ENCODE results near the gene SEPTIN8.
"Not testable (repeated sequence)": the region's sequence is repeated elsewhere in the genome, so short reads cannot be mapped to it uniquely, and the experiment has no call there.

The SEPTIN8 gene

GRCh38 chr5:132812781-132813598, 36.0 kb upstream of the SEPTIN8 start, which contains the start of gene SOWAHA:
Gene SOWAHA, plus strand, starts transcription at chr5:132813302. Its CDS starts 320 bp downstream, at chr5:132813622.
- no peak for DNase-seq (ENCODE audit: low read depth)

GRCh38 chr5:132812123-132812765, 35.2 kb upstream of the SEPTIN8 start:
- DNase-seq (ENCODE audit: low read depth), result no peak

GRCh38 chr5:132810605-132811004, 33.6 kb upstream of the SEPTIN8 start:
- DNase-seq (ENCODE audit: low read depth), result no peak

GRCh38 chr5:132808866-132809265, 31.8 kb upstream of the SEPTIN8 start:
- no peak for DNase-seq (ENCODE audit: low read depth)

- no peak for DNase-seq (ENCODE audit: low read depth)
Measured at GRCh38 chr5:132808448-132808847, 31.4 kb upstream of the SEPTIN8 start.

- no peak for DNase-seq (ENCODE audit: low read depth)
Measured at GRCh38 chr5:132807163-132807838, 30.3 kb upstream of the SEPTIN8 start.

GRCh38 chr5:132806804-132807162, 29.7 kb upstream of the SEPTIN8 start:
- DNase-seq (ENCODE audit: low read depth), result not testable (repeated sequence)

- not testable (repeated sequence) for DNase-seq (ENCODE audit: low read depth)
Measured at GRCh38 chr5:132805872-132806271, 28.8 kb upstream of the SEPTIN8 start.

- not testable (repeated sequence) for DNase-seq (ENCODE audit: low read depth)
Measured at GRCh38 chr5:132804219-132804618, 27.2 kb upstream of the SEPTIN8 start.

GRCh38 chr5:132802685-132803066, 25.6 kb upstream of the SEPTIN8 start:
- not testable (repeated sequence) for DNase-seq (ENCODE audit: low read depth)

- DNase-seq (ENCODE audit: low read depth), result no peak
Measured at GRCh38 chr5:132802044-132802684, 25.1 kb upstream of the SEPTIN8 start.

GRCh38 chr5:132800545-132800944, 23.5 kb upstream of the SEPTIN8 start:
- no peak for DNase-seq (ENCODE audit: low read depth)

- DNase-seq (ENCODE audit: low read depth), result no peak
Measured at GRCh38 chr5:132799392-132799791, 22.4 kb upstream of the SEPTIN8 start.

- DNase-seq (ENCODE audit: low read depth), result no peak
Measured at GRCh38 chr5:132797651-132798050, 20.6 kb upstream of the SEPTIN8 start.

GRCh38 chr5:132791026-132791425, 14.0 kb upstream of the SEPTIN8 start:
- DNase-seq (ENCODE audit: low read depth), result no peak

GRCh38 chr5:132790201-132790865, 13.3 kb upstream of the SEPTIN8 start:
- no peak for DNase-seq (ENCODE audit: low read depth)

GRCh38 chr5:132788990-132789886, 12.2 kb upstream of the SEPTIN8 start:
- DNase-seq (ENCODE audit: low read depth), result no peak

GRCh38 chr5:132788508-132788907, 11.5 kb upstream of the SEPTIN8 start:
- DNase-seq (ENCODE audit: low read depth), result no peak

- no peak for DNase-seq (ENCODE audit: low read depth)
Measured at GRCh38 chr5:132787076-132787475, 10.0 kb upstream of the SEPTIN8 start.

- no peak for DNase-seq (ENCODE audit: low read depth)
Measured at GRCh38 chr5:132785864-132786263, 8.8 kb upstream of the SEPTIN8 start.

- DNase-seq (ENCODE audit: low read depth), result no peak
Measured at GRCh38 chr5:132785365-132785764, 8.3 kb upstream of the SEPTIN8 start.

All from non-pigmented ciliary epithelial cell (primary cell).